Measurements from ENCODE around the gene CMTM2. TPM values are rescaled to one million over a fixed set of nuclear protein-coding genes. Genes with fewer than 3 reads are reported as not detected.

The CMTM2 gene
- total and polyA plus RNA-seq, 9 of the 15 experiments (the other 6 are each of a cell fraction or from before 2014, with no cell fraction given) = not detected

- TF ChIP-seq PRDM10 (IDR thresholded peaks at IDR 0.05; ENCODE audit: partially characterized antibody) (no peak), TEAD1 (CRISPR knock-in tag; IDR thresholded peaks at IDR 0.05) (peak; percentile 83 to 98), XRCC4 (IDR thresholded peaks at IDR 0.05; ENCODE audit: extremely low read depth, insufficient read depth, insufficient read length) (no peak), U2AF1 (optimal IDR thresholded peaks at IDR 0.05; ENCODE audit: low read depth, low read length) (no peak), RBM17 (IDR thresholded peaks at IDR 0.05; ENCODE audit: borderline replicate concordance, low read depth, low read length) (no peak), TAL1 (IDR thresholded peaks at IDR 0.05) (no peak), NELFE (IDR thresholded peaks at IDR 0.05; ENCODE audit: insufficient read depth, insufficient read length) (no peak), PYGO2 (tag; IDR thresholded peaks at IDR 0.05) (no peak), MCM2 (IDR thresholded peaks at IDR 0.05; ENCODE audit: low read depth) (no peak), ZNF668 (CRISPR knock-in tag; IDR thresholded peaks at IDR 0.05) (no peak), SAFB2 (IDR thresholded peaks at IDR 0.05; ENCODE audit: borderline replicate concordance, low read depth, low read length, severe bottlenecking) (no peak), MLX (CRISPR knock-in tag; conservative IDR thresholded peaks at IDR 0.05) (no peak), ZNF274 (IDR thresholded peaks at IDR 0.05; ENCODE audit: borderline replicate concordance, low read depth, low read length) (no peak), ZBTB34 (CRISPR knock-in tag; IDR thresholded peaks at IDR 0.05) (no peak), ZNF586 (CRISPR knock-in tag; conservative IDR thresholded peaks at IDR 0.05) (no peak), ZSCAN32 (CRISPR knock-in tag; IDR thresholded peaks at IDR 0.05) (no peak)
- TF ChIP-seq, protein P1, sequence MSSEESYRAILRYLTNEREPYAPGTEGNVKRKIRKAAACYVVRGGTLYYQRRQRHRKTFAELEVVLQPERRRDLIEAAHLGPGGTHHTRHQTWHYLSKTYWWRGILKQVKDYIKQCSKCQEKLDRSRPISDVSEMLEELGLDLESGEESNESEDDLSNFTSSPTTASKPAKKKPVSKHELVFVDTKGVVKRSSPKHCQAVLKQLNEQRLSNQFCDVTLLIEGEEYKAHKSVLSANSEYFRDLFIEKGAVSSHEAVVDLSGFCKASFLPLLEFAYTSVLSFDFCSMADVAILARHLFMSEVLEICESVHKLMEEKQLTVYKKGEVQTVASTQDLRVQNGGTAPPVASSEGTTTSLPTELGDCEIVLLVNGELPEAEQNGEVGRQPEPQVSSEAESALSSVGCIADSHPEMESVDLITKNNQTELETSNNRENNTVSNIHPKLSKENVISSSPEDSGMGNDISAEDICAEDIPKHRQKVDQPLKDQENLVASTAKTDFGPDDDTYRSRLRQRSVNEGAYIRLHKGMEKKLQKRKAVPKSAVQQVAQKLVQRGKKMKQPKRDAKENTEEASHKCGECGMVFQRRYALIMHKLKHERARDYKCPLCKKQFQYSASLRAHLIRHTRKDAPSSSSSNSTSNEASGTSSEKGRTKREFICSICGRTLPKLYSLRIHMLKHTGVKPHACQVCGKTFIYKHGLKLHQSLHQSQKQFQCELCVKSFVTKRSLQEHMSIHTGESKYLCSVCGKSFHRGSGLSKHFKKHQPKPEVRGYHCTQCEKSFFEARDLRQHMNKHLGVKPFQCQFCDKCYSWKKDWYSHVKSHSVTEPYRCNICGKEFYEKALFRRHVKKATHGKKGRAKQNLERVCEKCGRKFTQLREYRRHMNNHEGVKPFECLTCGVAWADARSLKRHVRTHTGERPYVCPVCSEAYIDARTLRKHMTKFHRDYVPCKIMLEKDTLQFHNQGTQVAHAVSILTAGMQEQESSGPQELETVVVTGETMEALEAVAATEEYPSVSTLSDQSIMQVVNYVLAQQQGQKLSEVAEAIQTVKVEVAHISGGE (CRISPR knock-in tag; IDR thresholded peaks at IDR 0.05) = 0 out of 6 replicates have a peak, but pooled peaks of 1 of the 3 experiments have one; percentile 22
These were observed 29.2 kb downstream of the CMTM2 start (continued) for GRCh38 chr16:66608241-66609138.

Measured in K562 (cell line).